ENCODE measurements around the gene GNPTG. TPM values are rescaled to one million over a fixed set of nuclear protein-coding genes. Genes with fewer than 3 reads are reported as not detected.

The GNPTG gene
- total RNA-seq, 1 donor from 2014 or later: 58.3 TPM

DNA sequence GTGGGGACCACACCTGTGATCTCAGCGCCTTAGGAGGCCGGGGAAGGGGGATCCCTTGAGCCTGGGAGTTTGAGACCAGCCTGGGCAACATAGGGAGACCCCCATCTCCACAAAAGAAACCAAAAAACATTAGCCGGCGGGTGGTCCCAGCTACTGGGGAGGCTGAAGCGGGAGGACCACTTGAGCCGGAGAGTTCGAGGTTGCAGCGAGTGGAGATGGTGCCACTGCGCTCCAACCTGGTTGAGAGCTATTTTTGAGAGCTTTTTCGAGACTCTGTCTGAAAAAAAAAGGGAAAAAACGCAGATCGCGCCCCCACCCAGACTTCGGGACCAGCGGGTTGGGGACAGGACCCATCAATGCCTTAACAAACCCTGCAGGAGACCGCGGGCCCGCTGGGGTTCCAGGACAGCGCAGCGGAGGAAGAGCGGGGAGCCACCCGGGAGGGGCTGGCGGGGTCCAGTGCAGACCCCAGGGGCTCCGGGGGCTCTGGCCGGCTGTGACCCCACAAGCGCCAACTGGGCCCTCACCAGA is 19.0 kb upstream of the GNPTG start:
- no peak for DNase-seq (ENCODE audit: low spot score)
- ATAC-seq: no peak

DNA sequence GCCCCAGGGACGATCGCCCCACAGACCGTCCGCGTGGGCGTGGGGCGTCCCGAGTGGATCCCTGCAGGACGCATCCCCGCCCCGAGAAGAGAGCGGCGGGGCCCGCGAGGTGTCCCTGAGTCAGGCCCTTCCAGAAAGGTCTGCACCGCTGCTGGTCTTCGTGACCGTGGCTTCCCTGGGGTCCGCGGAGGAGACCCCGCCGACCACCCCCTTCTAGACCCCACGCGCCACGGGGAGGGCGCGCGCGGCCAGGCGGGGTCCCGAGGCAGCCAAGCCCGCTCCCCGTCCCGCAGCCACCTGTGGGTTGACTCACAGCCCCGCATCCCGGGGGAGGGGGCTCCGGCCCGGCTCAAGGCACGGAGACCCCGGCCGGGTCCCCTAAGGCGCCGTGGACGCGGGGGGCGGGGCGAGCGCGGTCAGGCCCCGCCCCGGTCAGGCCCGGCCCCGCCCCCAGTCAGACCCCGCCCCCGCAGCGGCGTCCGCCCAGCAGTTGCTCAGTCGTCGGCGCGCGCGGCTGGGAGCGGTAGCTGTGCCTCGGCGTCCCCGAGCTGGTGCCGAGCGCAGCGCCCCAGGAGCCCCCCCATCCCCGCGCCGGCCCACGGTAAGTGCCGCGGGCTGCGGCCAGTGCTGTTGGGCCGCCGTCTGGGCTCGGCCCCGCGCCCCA is 18.4 kb upstream of the GNPTG start, which contains the start of gene BAIAP3:
TSS of gene BAIAP3 (plus strand) at position 497 of the 664 bp plus-strand sequence. CDS start 4,905 bp downstream, outside the sequence.
- ATAC-seq: peak; percentile 76

DNA sequence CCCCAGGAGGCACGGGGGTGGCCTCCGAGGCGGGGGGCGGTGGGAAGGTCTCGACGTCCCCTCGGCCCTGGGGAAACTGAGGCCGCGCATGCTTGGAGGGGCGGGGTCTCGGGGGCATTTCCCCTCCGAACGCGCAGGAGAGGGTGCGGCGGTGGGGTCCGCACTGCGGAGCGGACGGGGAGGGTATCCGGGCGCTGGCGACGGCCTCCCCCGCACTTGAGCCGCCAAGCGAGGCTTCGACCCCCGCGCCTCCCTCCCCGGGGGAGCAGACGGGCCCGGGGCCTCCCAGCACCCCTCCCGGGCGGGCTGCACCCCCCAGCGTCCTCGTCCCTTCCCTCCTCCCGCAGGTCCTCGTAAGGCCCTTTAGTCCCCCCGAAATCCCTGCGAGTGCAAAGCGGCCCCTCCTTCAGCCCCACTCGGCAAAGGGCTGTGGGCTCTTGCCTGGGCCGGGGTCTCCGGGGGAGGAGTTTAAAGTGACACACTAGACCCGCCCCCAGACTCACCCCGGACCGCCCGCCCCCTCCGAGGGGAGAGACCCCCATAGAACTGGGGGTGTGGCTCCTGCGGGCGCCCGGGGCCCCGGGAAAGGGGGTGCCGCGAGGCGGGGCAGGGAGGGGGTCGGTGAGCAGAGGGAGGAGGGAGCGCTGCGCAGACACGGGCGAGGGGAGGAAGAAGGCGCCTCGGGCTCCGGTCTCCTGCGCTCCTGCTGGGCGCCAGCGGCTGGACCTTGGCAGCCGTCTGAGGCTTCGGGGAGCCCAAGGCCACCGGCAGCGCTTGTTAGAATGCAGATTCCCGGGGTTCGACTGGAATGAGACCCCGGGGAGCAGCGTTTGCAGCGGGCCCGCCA is 17.7 kb upstream of the GNPTG start:
- DNase-seq (ENCODE audit: low spot score) (no peak), ATAC-seq (no peak)

More for the DNA sequence above, 18.4 kb upstream of the GNPTG start, which contains the start of gene BAIAP3:
- no peak for DNase-seq (ENCODE audit: low spot score)

DNA sequence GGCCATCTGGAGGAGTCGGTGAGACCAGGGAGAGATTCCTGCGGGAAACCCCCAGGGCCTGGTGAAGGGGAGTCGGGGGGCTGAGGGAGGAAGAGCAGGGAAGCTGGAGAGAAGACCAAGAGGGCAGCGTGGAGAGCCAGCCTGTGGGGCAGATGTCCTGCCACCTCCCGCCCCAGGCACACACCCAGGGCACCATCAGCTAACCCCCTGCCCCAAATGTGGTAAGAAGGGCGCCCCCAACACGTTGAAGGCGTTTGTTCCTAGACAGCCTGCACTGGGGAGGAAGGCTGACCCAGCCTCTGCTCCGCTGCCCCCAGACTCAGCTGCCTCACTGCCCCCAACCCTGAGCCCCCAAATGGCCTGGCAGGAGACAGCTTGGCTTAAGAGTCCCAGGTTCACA is 17.0 kb upstream of the GNPTG start:
- ATAC-seq (no peak), DNase-seq (ENCODE audit: low spot score) (no peak)

DNA sequence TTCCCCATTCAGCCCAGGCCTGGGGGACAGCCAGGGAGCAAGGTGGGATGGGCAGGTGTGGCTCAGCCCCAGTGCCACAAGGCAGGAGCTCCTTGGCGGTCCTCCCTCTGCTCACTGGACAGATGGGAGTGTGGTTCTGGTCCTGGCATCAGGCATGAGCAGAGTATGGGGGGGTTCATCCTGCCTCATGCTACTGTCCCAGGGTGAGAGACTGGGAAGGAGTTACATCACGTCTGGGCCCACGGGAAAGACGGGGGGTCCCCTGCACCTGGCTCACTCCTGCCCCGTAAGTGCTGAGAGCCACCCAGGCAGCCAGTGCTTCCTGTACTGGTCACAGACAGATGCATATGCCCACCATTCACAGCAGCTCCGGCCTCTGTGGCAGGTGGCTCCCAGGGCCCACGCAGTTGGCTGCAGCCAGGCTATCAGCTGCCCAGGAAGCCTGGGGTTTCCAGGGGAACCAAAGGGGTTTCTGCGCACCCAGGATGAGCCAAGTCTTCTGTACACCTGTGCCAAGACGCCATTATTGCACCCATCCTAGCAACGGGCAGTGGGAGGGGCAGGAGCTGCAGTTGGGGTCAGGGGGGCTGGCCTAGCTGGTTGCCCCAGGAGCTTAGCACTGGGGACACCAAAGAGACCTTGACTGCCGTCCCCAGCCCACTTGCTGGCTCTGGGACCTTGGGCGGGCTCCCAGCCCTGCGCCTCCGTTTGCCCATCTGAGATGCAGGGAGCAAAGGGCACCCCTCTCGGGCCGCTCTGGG is 16.3 kb upstream of the GNPTG start:
- DNase-seq (ENCODE audit: low spot score) (no peak), ATAC-seq (no peak)

DNA sequence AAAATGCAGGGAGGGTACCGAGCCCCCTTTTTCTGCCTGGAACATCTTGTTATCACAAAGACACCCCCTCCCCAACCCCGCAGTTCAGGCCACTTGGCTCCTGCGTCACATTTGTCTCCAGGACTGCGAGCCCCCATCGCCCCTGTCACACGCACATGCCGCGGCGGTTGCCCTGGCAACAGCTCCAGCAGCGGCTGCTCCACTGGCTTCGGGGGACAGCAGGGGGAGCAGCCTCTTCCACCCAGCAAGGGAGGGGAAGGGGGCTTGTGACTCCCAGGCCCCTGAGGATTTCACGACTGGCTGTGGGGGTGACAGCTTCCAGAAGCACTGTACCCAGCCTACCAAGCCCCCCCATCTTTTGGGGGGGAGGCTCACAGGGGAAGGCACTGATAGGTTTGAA is 15.7 kb upstream of the GNPTG start:
- no peak for ATAC-seq
- DNase-seq (ENCODE audit: low spot score): no peak

DNA sequence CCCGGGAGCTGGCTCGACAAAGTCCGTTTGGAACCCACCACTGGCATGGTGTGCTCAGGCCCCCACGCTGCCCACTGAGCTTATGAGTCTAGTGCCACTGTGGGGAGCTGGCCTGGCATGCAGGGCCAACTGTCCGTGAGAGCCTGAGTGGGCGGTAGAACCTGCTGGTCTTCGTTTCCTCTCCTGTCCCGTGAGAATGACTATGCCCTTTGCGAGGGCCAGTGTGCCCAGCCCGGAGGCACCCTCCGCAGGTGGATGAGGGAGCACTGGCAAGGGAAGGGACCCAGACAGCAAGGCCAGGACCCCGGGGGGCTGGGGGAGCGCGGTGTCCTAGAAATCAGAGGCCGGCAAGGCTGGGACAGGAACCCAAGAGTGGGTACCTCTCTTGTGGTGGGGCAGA is 15.1 kb upstream of the GNPTG start:
- ATAC-seq (no peak), DNase-seq (ENCODE audit: low spot score) (no peak)

DNA sequence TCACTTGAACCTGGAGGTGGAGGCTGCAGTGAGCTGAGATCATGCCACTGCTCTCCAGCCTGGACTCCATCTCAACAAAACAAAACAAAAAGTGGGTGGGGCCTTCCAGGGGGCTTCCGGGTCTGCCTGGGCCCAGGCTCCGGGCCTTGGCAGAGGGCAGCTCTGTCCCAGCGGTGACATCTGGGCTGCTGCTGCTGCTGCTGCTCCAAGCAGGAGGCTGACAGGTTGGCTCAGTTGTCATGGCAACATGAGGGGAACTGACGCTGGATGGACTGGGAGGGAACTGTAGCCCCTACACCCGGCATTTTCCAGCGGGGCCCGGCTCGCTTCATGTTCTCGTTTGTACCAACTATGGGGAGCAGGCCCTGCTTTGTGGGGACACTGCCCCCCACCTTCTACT is 14.2 kb upstream of the GNPTG start:
- ATAC-seq: no peak
- no peak for DNase-seq (ENCODE audit: low spot score)

DNA sequence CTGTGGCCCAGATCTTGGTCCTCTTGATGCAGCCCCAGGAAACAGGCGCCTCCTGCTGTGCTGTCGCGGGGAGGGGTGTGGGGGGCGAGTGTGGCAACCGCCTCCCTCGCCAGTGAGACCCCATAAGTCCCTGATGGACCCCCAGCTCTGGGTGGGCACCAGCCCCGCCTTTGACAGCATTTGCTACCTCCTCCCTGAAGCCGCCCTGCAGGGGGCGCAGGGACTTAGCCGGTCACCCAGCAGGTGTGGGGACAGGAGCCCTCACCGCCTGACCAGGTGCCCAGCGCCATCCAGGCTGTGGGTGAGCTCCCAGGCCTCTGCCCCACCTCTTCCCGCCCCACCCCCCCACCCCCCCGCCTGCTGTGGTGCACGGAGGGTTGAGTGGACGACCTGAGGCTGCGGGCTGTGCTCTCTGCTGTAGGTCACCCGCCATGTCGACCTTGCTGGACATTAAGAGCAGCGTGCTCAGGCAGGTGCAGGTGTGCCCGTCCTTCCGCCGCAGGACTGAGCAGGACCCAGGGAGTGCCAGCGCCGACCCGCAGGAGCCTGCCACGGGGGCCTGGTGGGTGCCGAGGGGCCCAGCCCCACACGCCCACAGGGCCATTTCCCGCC is 13.5 kb upstream of the GNPTG start:
- ATAC-seq: peak; percentile 17
- no peak for DNase-seq (ENCODE audit: low spot score)

DNA sequence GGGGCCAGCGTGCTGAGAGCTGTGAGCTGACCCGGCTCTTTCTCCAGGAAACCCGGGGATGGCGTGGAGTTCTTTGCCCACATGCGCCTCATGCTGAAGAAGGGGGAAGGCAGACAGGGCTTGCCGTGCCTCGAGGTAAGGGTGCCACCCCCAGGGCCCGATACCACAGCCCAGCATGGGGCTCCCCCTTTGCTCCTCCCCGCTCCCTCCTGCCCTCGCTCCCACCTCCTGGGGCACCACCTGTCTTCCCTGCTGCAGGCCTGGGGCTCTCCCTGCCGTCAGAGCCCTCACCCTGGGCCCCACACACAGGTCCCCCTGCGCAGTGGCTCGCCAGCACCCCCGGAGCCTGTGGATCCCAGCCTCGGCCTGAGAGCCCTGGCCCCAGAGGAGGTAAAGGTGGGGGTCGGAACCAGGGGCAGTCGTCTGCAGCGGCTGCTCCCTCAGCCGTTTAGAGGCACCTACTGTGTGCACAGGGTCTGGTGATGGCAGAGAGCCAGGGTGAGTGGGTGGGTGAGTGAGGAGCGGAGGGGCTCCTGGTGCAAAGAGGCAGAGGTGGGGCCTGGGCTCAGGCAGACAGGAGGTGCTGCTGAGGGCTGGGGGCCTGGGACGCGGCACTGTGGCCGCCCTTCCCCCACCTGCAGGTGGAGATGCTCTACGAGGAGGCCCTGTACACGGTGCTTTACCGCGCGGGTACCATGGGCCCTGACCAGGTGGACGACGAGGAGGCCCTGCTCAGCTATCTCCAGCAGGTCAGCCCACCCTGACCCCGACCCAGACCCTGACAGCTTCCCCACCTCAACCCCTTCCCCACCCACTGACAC is 12.7 kb upstream of the GNPTG start:
- ATAC-seq: no peak
- DNase-seq (ENCODE audit: low spot score): no peak

DNA sequence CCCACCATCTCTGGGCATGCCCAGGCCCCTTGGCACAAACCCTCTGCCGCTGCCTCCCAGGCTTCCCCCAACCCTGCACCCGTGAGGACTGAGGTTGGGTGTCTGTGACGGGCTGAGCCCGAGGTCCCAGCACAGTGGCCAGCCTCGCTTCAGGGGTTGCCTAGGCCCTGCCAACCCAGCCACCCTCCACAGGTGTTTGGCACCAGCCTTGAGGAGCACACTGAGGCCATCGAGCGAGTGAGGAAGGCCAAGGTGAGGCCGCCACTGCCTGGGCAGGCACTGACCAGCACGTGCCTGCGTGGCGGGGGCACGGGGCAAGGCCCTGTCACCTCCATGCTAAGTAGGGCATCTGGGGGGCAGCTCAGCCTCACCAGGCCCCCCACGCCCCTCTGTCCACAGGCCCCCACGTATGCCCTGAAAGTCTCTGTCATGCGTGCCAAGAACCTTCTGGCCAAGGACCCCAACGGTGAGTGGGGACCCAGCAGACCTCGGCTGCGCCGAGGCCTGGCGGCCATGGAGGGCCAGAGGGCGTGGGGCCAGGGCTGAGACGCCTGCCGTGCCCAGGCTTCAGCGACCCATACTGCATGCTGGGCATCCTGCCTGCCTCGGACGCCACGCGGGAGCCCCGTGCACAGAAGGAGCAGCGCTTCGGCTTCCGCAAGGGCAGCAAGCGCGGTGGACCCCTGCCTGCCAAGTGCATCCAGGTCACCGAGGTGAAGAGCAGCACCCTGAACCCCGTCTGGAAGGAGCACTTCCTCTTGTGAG is 10.8 kb upstream of the GNPTG start:
- ATAC-seq (no peak), DNase-seq (ENCODE audit: low spot score) (no peak)

DNA sequence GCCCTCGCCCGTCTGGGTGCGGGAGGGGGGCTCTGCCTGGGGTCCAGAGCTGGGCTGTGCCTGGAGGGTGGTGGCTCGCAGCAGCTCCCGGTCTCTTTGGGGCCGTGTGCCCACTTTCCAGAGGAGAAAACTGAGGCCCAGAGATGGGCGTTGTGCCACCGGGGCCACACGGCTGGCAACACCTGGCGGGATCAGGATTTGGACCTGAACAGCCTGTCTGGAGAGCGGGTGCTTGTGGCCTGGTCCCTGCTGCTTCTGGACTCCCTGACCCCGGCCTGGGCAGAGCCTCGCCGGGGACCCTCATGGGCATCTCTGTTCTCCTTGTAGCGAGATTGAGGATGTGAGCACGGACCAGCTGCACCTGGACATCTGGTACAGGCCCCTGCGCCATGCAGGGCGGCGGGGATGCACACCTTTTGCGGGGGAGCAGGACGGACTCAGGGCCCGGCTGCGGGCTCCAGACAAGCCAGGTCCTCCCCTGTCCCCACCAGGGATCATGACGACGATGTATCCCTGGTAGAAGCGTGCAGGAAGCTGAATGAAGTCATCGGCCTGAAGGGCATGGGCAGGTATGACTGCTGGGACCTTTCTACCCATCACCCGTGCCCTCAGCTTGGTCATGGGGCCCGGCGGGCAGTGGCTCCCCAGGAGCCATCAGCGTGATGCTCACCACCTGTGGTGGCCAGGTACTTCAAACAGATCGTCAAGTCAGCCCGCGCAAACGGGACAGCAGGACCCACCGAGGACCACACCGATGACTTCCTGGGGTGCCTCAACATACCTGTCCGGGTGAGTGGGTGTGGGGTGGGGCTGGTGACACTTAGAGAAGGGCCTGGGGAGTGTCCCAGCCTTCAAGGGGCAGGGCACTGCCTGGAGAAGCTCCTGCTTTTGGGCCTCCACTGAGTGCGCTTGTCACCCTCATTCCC is 10.0 kb upstream of the GNPTG start:
- no peak for DNase-seq (ENCODE audit: low spot score)

DNA sequence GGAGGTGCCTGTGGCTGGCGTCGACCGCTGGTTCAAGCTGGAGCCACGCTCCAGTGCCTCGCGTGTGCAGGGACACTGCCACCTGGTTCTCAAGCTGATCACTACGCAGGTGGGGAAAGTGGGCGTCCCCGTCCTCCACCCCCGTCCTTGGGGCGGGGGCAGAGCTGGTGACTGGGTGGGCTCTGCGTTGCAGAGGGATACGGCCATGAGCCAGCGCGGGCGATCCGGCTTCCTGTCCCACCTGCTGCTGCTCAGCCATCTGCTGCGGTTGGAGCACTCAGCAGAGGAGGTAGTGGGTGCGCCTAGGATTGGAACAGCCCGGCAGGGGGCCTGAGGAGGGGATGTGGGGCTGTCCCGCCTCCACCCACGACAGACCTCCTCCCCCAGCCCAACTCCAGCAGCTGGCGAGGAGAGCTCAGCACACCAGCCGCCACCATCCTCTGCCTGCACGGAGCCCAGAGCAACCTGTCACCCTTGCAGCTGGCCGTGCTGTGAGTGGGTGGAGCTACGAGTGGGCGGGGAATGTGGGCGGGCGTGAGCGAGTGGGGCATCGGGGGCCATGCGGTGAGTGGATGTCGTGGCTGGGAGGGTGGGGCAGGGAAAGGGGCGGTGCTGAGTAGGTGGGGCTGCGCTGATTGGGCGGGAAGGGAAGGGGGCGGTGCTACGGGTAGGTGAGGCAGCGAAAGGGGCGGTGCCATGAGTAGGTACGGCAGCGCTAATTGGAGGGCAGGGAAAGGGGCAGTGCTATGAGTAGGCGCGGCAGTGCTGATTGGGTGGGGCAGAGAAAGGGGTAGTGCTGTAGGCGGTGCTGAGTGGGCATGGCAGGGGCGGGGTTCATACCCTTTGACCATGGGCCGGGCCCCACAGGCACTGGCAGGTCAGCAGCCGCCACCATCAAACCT is 9.0 kb upstream of the GNPTG start:
- ATAC-seq (peak; percentile 90), DNase-seq (ENCODE audit: low spot score) (peak; percentile 99)

More for the DNA sequence above, 10.0 kb upstream of the GNPTG start:
- ATAC-seq: no peak

DNA sequence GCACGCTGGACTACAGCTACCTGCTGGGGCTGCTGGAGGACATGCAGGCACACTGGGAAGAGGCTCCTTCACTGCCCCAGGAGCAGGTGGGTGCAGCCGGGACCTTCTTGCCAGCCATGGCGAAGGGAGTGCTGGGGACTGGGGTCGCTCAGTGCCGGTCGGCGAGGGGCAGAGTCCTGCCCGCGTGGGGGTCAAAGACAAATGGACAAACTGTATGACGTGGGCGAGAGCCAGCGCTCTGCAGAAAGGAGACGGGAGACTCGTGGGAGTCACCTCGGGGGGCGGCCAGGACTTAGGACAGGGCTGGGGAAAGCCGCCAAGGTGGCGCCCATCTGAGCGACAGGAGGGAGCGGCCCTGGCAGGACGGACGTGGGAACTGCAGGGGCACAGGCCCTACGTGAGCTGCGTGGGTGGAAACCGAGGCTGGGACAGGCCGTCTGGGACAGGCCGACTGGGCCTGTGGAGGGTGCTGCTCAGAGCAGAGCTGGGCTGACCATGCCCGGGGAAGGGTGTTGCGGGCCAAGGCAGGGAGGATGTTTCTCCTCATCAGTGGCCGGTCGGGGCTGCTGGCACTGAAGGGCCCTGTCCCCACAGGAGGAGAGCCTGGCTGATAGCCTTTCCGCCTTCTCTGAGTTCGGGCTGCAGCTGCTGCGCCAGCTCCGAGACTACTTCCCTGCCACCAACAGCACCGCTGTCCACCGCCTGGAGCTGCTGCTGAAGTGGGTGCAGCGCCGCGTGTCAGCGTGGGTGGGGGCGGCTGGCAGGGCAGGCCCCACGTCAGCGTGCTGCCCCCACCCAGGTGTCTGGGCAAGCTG is 8.1 kb upstream of the GNPTG start:
- no peak for DNase-seq (ENCODE audit: low spot score)
- peak; percentile 8 for ATAC-seq

DNA sequence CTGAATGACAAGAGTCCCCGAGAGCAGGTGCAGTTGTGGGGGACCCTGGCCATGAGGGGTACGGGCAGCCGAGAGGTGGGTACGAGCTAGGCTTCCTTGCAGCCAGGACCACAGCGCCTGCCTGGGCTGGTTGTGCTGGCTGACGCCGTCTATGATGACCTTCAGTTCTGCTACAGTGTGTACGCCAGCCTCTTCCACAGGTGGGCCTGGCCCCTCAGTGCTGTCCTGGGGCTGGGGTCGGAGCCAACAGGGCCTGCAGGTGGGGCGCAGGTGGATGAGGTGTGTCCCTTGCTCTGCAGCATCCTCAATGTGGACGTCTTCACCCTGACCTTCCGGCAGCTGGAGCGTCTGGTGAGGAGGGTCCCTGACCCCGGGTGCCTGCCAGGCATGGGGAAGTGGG is 7.2 kb upstream of the GNPTG start:
- no peak for ATAC-seq
- no peak for DNase-seq (ENCODE audit: low spot score)

DNA sequence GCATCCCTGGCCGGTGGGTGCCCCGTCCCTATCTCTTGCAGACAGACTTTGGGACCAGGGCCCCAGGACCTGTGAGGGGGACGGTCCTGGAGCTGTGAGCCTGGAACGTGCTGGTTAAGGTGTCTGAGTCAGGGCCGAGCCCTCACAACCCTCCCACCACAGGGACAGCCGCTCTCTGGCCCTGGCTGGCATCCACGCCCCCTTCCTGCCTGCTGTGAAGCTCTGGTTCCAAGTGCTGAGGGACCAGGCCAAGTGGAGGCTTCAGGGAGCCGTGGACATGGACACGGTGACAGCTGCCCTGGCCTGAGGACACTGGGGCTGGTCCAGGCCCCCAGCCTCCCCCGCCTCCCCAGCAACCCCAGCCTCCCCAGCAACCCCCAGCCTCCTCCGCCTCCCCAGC is 6.6 kb upstream of the GNPTG start:
- DNase-seq (ENCODE audit: low spot score): no peak
- ATAC-seq: no peak

Data from left lobe of liver (tissue), 2 donors.